OCI-LY3 (cell line): ENCODE measurements around the gene MYOG.

Source experiments
- CTCF ChIP-seq: fragments of 200-600, 300-600 bp; sonication (generic); IDR thresholded peaks from 2 replicates; pipeline ENCODE4 v1.5.1; 2014; ENCODE audit warnings: antibody characterized with exemption, low read length, low read depth
- EZH2phosphoT487 ChIP-seq: fragments of 200-600 bp; shearing (Covaris generic); IDR thresholded peaks from 2 replicates; pipeline ENCODE4 v1.6.1; 2018; ENCODE audit warnings: antibody characterized with exemption, mixed run types, low read depth

DNA sequence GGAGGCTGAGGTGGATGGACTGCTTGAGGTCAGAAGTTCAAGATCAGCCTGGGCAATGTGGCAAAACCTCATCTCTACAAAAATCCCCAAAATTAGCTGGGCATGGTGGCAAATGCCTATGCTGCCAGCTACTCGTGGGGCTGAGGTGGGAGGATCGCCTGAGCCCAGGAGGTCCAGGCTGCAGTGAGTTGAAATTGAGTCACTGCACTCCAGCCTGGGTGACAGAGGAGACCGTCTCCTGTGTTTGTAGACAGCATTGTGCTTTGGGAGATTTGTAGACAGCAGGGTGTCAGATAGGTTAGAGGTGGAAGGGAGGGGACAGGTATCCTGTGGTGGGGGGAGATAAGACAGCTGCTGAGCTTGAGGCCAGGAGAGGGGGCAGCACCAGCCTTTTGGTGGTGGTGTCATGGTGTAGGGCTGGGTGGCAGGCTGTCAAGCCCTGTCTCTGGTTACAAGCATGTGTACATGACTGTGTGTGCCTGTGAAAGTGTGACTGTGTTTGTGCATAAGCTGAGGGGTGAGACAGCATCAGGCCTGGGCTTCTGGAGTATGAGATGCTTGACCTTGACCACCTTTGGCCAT is 44.4 kb downstream of the MYOG start:
- TF ChIP-seq CTCF, result no peak
- no peak for TF ChIP-seq EZH2phosphoT487
